Spleen (tissue), 11 donors: ENCODE measurements around the gene CINP. TPM values are rescaled to one million over a fixed set of nuclear protein-coding genes. Genes with fewer than 3 reads are reported as not detected.
A peak's percentile ranks its signal among the peaks of the same experiment; 100 is the strongest.
"Not testable (repeated sequence)": the region's sequence is repeated elsewhere in the genome, so short reads cannot be mapped to it uniquely, and the experiment has no call there.

Experiments
- DNase-seq: peaks from one replicate; pipeline ENCODE4 v3.0.0-alpha.2; 2020
- H3K27ac ChIP-seq, 8 donors: fragments of 200-600 bp; sonication (generic) in 7 of 8; 1 replicate in 4 of 8; 2 replicates in 4 of 8; pipeline versions ENCODE4 v1.5.0 to v1.8.0; 2016 to 2021; ENCODE audit warnings: inconsistent platforms in 4 of 8, mild to moderate bottlenecking in 4 of 8, moderate library complexity in 1 of 8
- H3K27me3 ChIP-seq, 7 donors: fragments of 200-600 bp; sonication (generic) in 6 of 7; replicated peaks in 1 of 7; 1 replicate in 4 of 7; 2 replicates in 3 of 7; pipeline versions ENCODE4 v1.5.0 to v1.8.0; 2016 to 2021; ENCODE audit warnings: inconsistent platforms in 3 of 7, mild to moderate bottlenecking in 1 of 7
- H3K36me3 ChIP-seq, 6 donors: fragments of 200-600 bp; sonication (generic) in 5 of 6; 1 replicate in 4 of 6; 2 replicates in 2 of 6; pipeline versions ENCODE4 v1.5.0 to v1.8.0; 2016 to 2021; ENCODE audit warnings: inconsistent platforms in 2 of 6
- H3K4me1 ChIP-seq, 6 donors: fragments of 200-600 bp; sonication (generic) in 5 of 6; 1 replicate in 3 of 6; 2 replicates in 3 of 6; pipeline versions ENCODE4 v1.5.0 to v1.8.0; 2016 to 2021; ENCODE audit warnings: inconsistent platforms in 3 of 6
- H3K4me3 ChIP-seq, 8 donors: fragments of 200-600 bp; sonication (generic) in 7 of 8; 1 replicate in 4 of 8; 2 replicates in 4 of 8; pipeline versions ENCODE4 v1.5.0 to v1.8.0; 2016 to 2021; ENCODE audit warnings: inconsistent platforms in 4 of 8, mild to moderate bottlenecking in 4 of 8, moderate library complexity in 2 of 8
- H3K9me3 ChIP-seq, 8 donors: fragments of 200-600 bp; sonication (generic) in 7 of 8; 1 replicate in 4 of 8; 2 replicates in 4 of 8; pipeline versions ENCODE4 v1.5.0 to v1.8.0; 2016 to 2021; ENCODE audit warnings: inconsistent platforms in 4 of 8
- POLR2A ChIP-seq, 3 donors: fragments of 450-650 bp; IDR thresholded peaks; one replicate each; pipeline ENCODE4 v1.5.1; 2017; ENCODE audit warnings: antibody characterized with exemption in 3 of 3, mild to moderate bottlenecking in 1 of 3
- POLR2AphosphoS5 ChIP-seq, 3 donors: sonication (generic); formaldehyde crosslinking; IDR thresholded peaks; one replicate each; pipeline ENCODE4 v1.5.1; 2017; ENCODE audit warnings: antibody characterized with exemption in 3 of 3
- WGBS, 5 donors: extraction: QIAGEN DNeasy Blood & Tissue Kit in 3 of 5; methylation state at CpG; one replicate each; pipeline versions ENCODE4 v1.1.5 to v1.1.7; 2013 to 2018; 5-methylcytosine and 5-hydroxymethylcytosine counted together
- intact Hi-C: fragments of 100-400 bp; cut with DNase I; formaldehyde crosslinking; loops from one replicate; pipeline ENCODE4 v1.15.0; 2023; ENCODE audit warnings: low total_unique reads
- polyA plus RNA-seq, 3 donors: library from polyadenylated mRNA; stranded (reverse); fragments of 200-250 nt; gene quantifications; one replicate each; pipeline ENCODE4 v1.2.1, GENCODE V29; 2013
- total RNA-seq, 7 donors: library from RNA; depleted of rRNA in 3 of 7; stranded (reverse); fragments of >200 nt in 3 of 7; fragmentation: NEBNext Ultra II Directional in 4 of 7; extraction: Animal tissue kit (Norgen Biotek cat#: 25700) in 4 of 7; gene quantifications; one replicate each; pipeline versions ENCODE4 v1.1.0 to v1.2.1, GENCODE V29; 2016 to 2021
- TF ChIP-seq, protein P1 (sequence below), 11 experiments: fragments of 200-600 bp in 7 of 11; fragments of 450-650 bp in 4 of 11; sonication (generic) in 4 of 11; IDR thresholded peaks in 8 of 11; conservative IDR thresholded peaks in 3 of 11; 1 replicate in 7 of 11; 2 replicates in 4 of 11; pipeline versions ENCODE4 v1.4.0 to v1.8.0; 2016 to 2021; ENCODE audit warnings: antibody characterized with exemption in 11 of 11, inconsistent platforms in 4 of 11, mild to moderate bottlenecking in 1 of 11
- donor health status: healthy with polysubstance abuse.
- donor health status: DM: no; HTN: no; CAD: no; lungs with moderate emphysema.
- donor health status: DM: no; HTN: no; CAD: no.
- donor health status: Bipolar disorder and iron deficiency.
- donor health status: healthy.
- donor health status: DM: no; HTN: no; CAD: no.
- donor health status: DM: yes; HTN: yes; CAD: no.

Gene CINP
- total and polyA plus RNA-seq, 10 donors, result 22.8 to 39.5 (median 29.1) TPM

DNA sequence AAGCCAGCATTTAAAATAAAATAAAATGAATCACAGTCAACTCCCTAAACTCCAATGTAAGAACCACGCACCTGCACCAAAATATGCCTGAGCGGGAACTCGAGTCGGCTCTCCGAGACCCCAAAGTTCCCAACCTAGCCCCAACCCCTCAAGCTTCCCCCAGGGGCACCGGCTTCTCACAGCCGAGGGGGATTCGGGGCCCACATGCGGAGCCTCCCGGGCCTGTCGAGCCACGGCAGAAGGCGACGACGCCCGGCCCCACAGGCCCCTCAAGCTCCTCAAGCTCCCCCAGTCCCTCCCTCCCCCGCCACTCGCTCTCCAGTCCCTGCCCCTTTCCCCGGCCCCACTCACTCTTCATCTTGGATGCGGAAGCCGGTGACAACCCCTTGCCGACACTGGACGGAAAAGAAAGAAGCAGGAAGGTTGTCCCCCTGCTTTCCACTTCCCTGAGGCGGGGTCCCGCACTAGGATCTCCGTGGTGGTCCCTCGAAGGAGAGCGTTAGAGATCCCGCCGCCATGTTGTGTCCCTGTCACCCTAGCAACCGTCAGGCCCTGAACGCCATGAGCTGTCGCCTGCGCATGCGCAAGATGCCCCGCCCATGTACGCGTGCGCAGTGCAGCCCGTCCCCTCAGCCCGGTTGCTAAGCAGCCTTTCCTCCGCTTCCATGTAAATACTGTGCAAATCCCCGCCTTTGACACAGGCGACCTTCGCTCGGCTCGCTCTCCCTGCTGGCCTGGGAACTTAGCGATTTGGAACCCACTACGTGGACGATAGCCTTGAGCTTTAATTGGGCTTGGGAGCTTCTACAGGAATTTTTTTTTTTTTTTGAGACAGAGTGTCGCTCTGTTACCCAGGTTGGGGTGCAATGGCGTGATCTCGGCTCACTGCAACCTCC is 57.8 kb downstream of the CINP start, which contains the start of gene MOK:
Gene MOK (minus strand): TSS at position 554 of the 896 bp plus-strand sequence. CDS start 196 bp downstream, at position 358.
- WGBS, 5 donors, result 1 to 2% (median 1%) methylated on average over 36 to 53 of the region's 53 CpGs

DNA sequence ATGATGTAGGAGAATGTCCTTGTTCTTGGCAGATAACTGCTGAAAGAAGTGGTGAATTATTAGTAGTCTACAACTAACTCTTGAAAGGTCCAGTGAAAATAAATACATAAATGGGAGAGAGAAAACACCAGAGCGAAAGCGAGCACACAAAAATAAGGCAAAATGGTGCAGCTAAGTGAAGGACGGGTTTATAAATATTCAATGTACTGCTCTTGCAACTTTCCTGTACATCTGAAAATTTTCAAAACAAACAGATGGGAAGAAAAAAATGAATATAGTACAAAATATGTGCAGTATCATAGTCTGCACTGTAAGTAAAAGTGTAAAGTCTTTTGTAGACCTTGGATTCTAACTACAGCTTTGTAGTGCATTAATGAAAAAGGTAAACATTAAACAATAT is 59.0 kb downstream of the CINP start:
- peaks cover 0 to 31% (median 16%) of the 10 kb centered on the region in 6 donors for H3K4me1 ChIP-seq
- intact Hi-C loops, result no loop called here
- DNase-seq, result no peak
- H3K36me3 ChIP-seq, result no peaks in the 10 kb centered on the region
- H3K27ac ChIP-seq, result no peak overlapping the region
- no peaks in the 10 kb centered on the region for H3K9me3 ChIP-seq
- H3K27me3 ChIP-seq, result no peaks in the 10 kb centered on the region
- TF ChIP-seq POLR2A (IDR thresholded peaks at IDR 0.05), result no peak
- TF ChIP-seq, protein P1, sequence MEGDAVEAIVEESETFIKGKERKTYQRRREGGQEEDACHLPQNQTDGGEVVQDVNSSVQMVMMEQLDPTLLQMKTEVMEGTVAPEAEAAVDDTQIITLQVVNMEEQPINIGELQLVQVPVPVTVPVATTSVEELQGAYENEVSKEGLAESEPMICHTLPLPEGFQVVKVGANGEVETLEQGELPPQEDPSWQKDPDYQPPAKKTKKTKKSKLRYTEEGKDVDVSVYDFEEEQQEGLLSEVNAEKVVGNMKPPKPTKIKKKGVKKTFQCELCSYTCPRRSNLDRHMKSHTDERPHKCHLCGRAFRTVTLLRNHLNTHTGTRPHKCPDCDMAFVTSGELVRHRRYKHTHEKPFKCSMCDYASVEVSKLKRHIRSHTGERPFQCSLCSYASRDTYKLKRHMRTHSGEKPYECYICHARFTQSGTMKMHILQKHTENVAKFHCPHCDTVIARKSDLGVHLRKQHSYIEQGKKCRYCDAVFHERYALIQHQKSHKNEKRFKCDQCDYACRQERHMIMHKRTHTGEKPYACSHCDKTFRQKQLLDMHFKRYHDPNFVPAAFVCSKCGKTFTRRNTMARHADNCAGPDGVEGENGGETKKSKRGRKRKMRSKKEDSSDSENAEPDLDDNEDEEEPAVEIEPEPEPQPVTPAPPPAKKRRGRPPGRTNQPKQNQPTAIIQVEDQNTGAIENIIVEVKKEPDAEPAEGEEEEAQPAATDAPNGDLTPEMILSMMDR (IDR thresholded peaks at IDR 0.05 in 8 of 11, conservative IDR thresholded peaks at IDR 0.05 in 3 of 11), result no peak
- TF ChIP-seq POLR2AphosphoS5 (IDR thresholded peaks at IDR 0.05), result no peak
- WGBS, 5 donors, result 94 to 99% (median 95%) methylated on average over 3 of the region's 3 CpGs
- no peak overlapping the region for H3K4me3 ChIP-seq

More for the DNA sequence above, 57.8 kb downstream of the CINP start, which contains the start of gene MOK:
- peak; percentile 98 for DNase-seq
- Histone ChIP-seq H3K4me1 (peaks cover 0 to 31% (median 16%) of the 10 kb centered on the region in 6 donors), H3K36me3 (no peaks in the 10 kb centered on the region), H3K4me3 (peak within 1 kb of the TSS; percentile 67 to 98 (median 90)), H3K9me3 (no peaks in the 10 kb centered on the region), H3K27me3 (no peaks in the 10 kb centered on the region), H3K27ac (peak within 1 kb of the TSS in 6 of 8 donors; percentile 52 to 72 (median 61))
- intact Hi-C loops, result no loop called here
- no peak for TF ChIP-seq POLR2A (IDR thresholded peaks at IDR 0.05)
- TF ChIP-seq, protein P1 (IDR thresholded peaks at IDR 0.05 in 8 of 11, conservative IDR thresholded peaks at IDR 0.05 in 3 of 11), result no peak
- peak; percentile 58 to 87 (median 84) for TF ChIP-seq POLR2AphosphoS5 (IDR thresholded peaks at IDR 0.05)

DNA sequence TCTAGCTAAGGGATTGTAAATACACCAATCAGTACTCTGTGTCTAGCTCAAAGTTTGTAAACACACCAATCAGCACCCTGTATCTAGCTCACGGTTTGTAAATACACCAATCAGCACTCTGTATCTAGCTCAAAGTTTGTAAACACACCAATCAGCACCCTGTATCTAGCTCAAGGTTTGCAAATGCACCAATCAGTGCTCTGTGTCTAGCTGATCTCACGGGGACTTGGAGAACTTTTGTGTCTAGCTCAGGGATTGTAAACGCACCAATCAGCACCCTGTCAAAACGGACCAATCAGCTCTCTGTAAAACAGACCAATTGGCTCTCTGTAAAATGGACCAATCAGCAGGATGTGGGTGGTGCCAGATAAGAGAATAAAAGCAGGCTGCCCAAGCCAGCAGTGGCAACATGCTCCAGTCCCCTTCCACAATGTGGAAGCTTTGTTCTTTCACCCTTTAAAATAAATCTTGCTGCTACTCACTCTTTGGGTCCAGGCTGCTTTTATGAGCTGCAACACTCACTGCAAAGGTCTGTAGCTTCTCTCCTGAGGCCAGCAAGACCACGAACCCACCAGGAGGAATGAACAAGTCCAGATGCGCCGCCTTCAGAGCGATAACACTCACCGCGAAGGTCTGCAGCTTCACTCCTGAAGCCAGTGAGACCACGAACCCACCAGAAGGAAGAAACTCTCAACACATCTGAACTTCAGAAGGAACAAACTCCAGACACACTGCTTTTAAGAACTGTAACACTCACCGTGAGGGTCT is 64.2 kb downstream of the CINP start:
- whole genome bisulfite sequencing, 5 donors, result 63 to 74% (median 68%) methylated on average over 12 of the region's 12 CpGs
- H3K36me3 ChIP-seq, H3K27ac ChIP-seq, H3K4me1 ChIP-seq, intact Hi-C loops, H3K27me3 ChIP-seq, H3K9me3 ChIP-seq, H3K4me3 ChIP-seq: not testable (repeated sequence)
- peak; percentile 5 for DNase-seq

Other genes starting within 250 kb of the CINP start
- 10 to 100 TPM; 25.8 to 40.8 (median 30.1) TPM for gene WDR20, start 223.0 kb downstream of the CINP start, total RNA-seq
- gene WDR20, start 223.0 kb downstream of the CINP start, polyA plus RNA-seq, result 10 to 100 TPM in 1 of 3 donors, 1 to 10 TPM in 2; 8.7 to 11.1 (median 8.7) TPM
- 10 to 100 TPM in 4 of 7 donors, 1 to 10 TPM in 3; 4.7 to 12.2 (median 10.2) TPM for gene MOK, start 57.7 kb downstream of the CINP start, total RNA-seq
- gene MOK, start 57.7 kb downstream of the CINP start, polyA plus RNA-seq, result 10 to 100 TPM in 1 of 3 donors, 1 to 10 TPM in 2; 4.1 to 11.7 (median 9.6) TPM
- 10 to 100 TPM; 12.9 to 22.5 (median 17.2) TPM for gene ZNF839, start 43.1 kb downstream of the CINP start, total RNA-seq
- 10 to 100 TPM; 10.3 to 28.5 (median 18.6) TPM for gene ZNF839, start 43.1 kb downstream of the CINP start, polyA plus RNA-seq
- 10 to 100 TPM; 23.7 to 46.6 (median 30.3) TPM for gene TECPR2, start 51 bp upstream of the CINP start, total RNA-seq
- gene TECPR2, start 51 bp upstream of the CINP start, polyA plus RNA-seq, result 1 to 10 TPM; 1.1 to 5.0 (median 1.2) TPM
- 10 to 100 TPM in 6 of 7 donors, 1 to 10 TPM in 1; 8.6 to 24.0 (median 15.7) TPM for gene ANKRD9, start 146.9 kb upstream of the CINP start, total RNA-seq
- gene ANKRD9, start 146.9 kb upstream of the CINP start, polyA plus RNA-seq, result 1 to 10 TPM; 2.2 to 4.9 (median 2.3) TPM
- 10 to 100 TPM; 17.0 to 30.6 (median 21.9) TPM for gene RCOR1, start 229.8 kb upstream of the CINP start, total RNA-seq
- 1 to 10 TPM; 3.7 to 5.8 (median 3.8) TPM for gene RCOR1, start 229.8 kb upstream of the CINP start, polyA plus RNA-seq